ENCODE results near the gene LIME1. TPM values are rescaled to one million over a fixed set of nuclear protein-coding genes. Genes with fewer than 3 reads are reported as not detected.

Gene LIME1
- total and polyA plus RNA-seq, 2 of the 4 experiments (the other 2 are of a cell fraction) = 0.36 to 7.8 TPM

DNA sequence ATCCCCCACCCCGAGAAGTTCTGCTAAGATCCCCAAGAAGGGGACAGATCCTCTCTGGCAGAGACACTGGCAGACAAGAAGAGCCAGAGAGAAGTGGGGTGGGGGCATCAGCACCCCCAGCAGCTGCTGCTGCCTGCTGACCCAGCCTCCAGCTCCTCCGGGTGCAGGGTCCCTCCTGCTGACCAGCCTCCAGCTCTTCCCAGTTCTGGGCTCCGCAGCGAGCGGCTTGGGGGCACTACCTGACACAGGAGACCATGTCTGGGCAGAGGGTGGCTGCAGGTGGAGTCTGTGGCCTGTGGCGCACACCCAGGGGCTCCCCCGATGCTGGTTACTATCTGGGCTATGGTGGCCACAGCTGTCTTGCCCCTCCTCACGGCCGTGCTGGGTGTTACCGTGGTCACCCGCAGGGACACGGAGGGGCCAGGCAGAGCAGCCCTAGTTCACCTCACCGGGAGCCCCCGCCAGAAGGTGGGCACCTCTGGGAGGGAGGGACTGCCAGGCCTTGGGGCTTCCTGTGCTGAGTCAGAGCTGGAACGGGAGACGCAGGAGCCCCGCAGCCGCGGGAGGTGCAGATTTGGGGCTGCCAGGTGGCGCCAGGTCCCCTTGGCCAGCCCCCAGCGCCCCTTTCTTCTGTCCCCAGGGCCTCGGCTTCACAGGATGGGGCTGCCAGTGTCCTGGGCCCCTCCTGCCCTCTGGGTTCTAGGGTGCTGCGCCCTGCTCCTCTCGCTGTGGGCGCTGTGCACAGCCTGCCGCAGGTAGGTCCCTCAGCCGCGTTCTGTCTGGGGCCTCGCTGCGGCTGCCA lies 630 bp downstream of the LIME1 start:
- peaks cover 36% of the 10 kb centered on the region for H4K20me1 ChIP-seq (ENCODE audit: insufficient read depth, low read length)
- H3K23ac ChIP-seq (ENCODE audit: low read depth, low read length) = no peak overlapping the region
- no peak overlapping the region for H4K8ac ChIP-seq (ENCODE audit: low read depth in 2 of 2, low read length in 2 of 2)
- no peak for ATAC-seq (ENCODE audit: low read depth)
- H3K18ac ChIP-seq (ENCODE audit: low read depth, low read length) = no peak overlapping the region
- peaks cover 13 to 32% of the 10 kb centered on the region in 2 experiments; a peak in 3 of 4 replicates for H3K79me1 ChIP-seq (ENCODE audit: low read depth in 1 of 2, low read length in 2 of 2)
- H3K4ac ChIP-seq (ENCODE audit: low read depth, low read length) = no peak overlapping the region
- H3K9ac ChIP-seq (ENCODE audit: low read depth, low read length) = no peak overlapping the region
- in situ Hi-C loops (cut with MboI; ENCODE audit: low sequenced_read_pairs) = no loop called here
- H4K91ac ChIP-seq (ENCODE audit: insufficient read depth, low read depth, low read length) = no peak overlapping the region
- no peak overlapping the region for H3K4me2 ChIP-seq (ENCODE audit: low read depth, low read length)
- H3K56ac ChIP-seq (ENCODE audit: extremely low read depth, insufficient read depth, low read length) = no peak overlapping the region
- H2AK9ac ChIP-seq (replicated peaks; ENCODE audit: low read depth, low read length, poor library complexity) = peak overlapping the region; percentile 72
- H3K27ac ChIP-seq (ENCODE audit: insufficient read depth, low read length) = no peak overlapping the region
- H3K9me1 ChIP-seq (ENCODE audit: insufficient read depth, low read length) = peaks cover 8% of the 10 kb centered on the region
- H3K14ac ChIP-seq (replicated peaks; ENCODE audit: low read depth, low read length) = no peak overlapping the region
- dilution Hi-C loops (cut with HindIII; ENCODE audit: low sequenced_read_pairs, unreplicated experiment) = no loop called here
- no peak for DNase-seq
- no peak overlapping the region for H2BK120ac ChIP-seq (ENCODE audit: low read depth, low read length)
- H2BK20ac ChIP-seq (ENCODE audit: low read depth, low read length) = no peak overlapping the region
- no peaks in the 10 kb centered on the region for H3K27me3 ChIP-seq (ENCODE audit: control insufficient read depth, insufficient read depth, low read length)
- WGBS, 2 experiments (ENCODE audit: extremely low coverage in 2 of 2, insufficient read length in 1 of 2) = 65% methylated on average over 18 of the region's 30 CpGs; no CpG with 5 or more reads in 1 of the 2 experiments
- peaks cover 10% of the 10 kb centered on the region for H3K4me1 ChIP-seq (ENCODE audit: control insufficient read depth, insufficient read depth, low read length)
- H3K9me3 ChIP-seq (ENCODE audit: control insufficient read depth, insufficient read depth, low read length) = no peaks in the 10 kb centered on the region
- BruUV-seq (replicated peaks) = no TSS peak
- peaks cover 40% of the 10 kb centered on the region for H3K36me3 ChIP-seq (ENCODE audit: control insufficient read depth, insufficient read depth, low read length)
- POLR2A ChIA-PET (ENCODE audit: unreplicated experiment) = no interaction called here
- H4K5ac ChIP-seq (ENCODE audit: low read depth, low read length) = no peak overlapping the region
- H2AK5ac ChIP-seq (ENCODE audit: low read depth, low read length) = no peak overlapping the region
- peak overlapping the region; percentile 58 for H2AFZ ChIP-seq (replicated peaks; ENCODE audit: low read length, poor library complexity)
- no peak overlapping the region for H3K4me3 ChIP-seq (ENCODE audit: insufficient read depth, low read depth, low read length)
- intact Hi-C loops (cut with micrococcal nuclease) = no loop called here
- CTCF ChIA-PET = no interaction called here
- no peak overlapping the region for H2BK15ac ChIP-seq (ENCODE audit: low read depth, low read length)
- no peak for TF ChIP-seq NFE2L2 (IDR thresholded peaks at IDR 0.05; ENCODE audit: low read depth, low read length)
- no peak for TF ChIP-seq RFX5 (IDR thresholded peaks at IDR 0.05; ENCODE audit: low read depth, low read length)
- TF ChIP-seq CHD1 (IDR thresholded peaks at IDR 0.05; ENCODE audit: low read depth, low read length) = no peak
- no peak for TF ChIP-seq MAZ (IDR thresholded peaks at IDR 0.05; ENCODE audit: borderline replicate concordance, low read depth, low read length)
- no peak for TF ChIP-seq BHLHE40 (IDR thresholded peaks at IDR 0.05; ENCODE audit: low read depth, low read length)
- no peak for TF ChIP-seq FOS (IDR thresholded peaks at IDR 0.05; ENCODE audit: low read depth, low read length)
- no peak for TF ChIP-seq MXI1 (IDR thresholded peaks at IDR 0.05; ENCODE audit: borderline replicate concordance, low read depth, low read length)
- no peak for TF ChIP-seq MAFK (IDR thresholded peaks at IDR 0.05; ENCODE audit: low read depth, low read length)
- no peak for TF ChIP-seq POLR2A (IDR thresholded peaks at IDR 0.05; ENCODE audit: low read depth, low read length)
- TF ChIP-seq CEBPB (IDR thresholded peaks at IDR 0.05; ENCODE audit: low read depth, low read length) = no peak
- no peak for TF ChIP-seq RAD21 (IDR thresholded peaks at IDR 0.05; ENCODE audit: low read length)
- no peak for TF ChIP-seq RCOR1 (IDR thresholded peaks at IDR 0.05; ENCODE audit: insufficient replicate concordance, low read length)
- TF ChIP-seq SMC3 (IDR thresholded peaks at IDR 0.05; ENCODE audit: low read depth, low read length) = no peak
- no peak overlapping the region for H2BK5ac ChIP-seq (ENCODE audit: low read depth, low read length, poor library complexity, severe bottlenecking)

Measured in IMR-90 (cell line).